Brain microvascular endothelial cell (primary cell): ENCODE data around the gene COA7.

Experiments
- DNase-seq: peaks from one replicate; pipeline ENCODE4 v3.0.0-alpha.2; 2020
- H3K27ac ChIP-seq: fragments of 250-450 bp; sonication (Bioruptor Pico); 2 replicates; pipeline ENCODE4 v1.5.1; 2020; ENCODE audit warnings: mild to moderate bottlenecking, moderate library complexity
- H3K27me3 ChIP-seq: fragments of 250-450 bp; sonication (Bioruptor Pico); replicated peaks from 2 replicates; pipeline ENCODE4 v1.5.1; 2020; ENCODE audit warnings: mild to moderate bottlenecking
- H3K36me3 ChIP-seq: fragments of 250-450 bp; sonication (Bioruptor Pico); replicated peaks from 2 replicates; pipeline ENCODE4 v1.5.1; 2020; ENCODE audit warnings: mild to moderate bottlenecking
- H3K4me3 ChIP-seq: 2 replicates; pipeline ENCODE4 v1.5.1; 2011; ENCODE audit warnings: low read depth, mild to moderate bottlenecking, control low read depth, low read length, moderate library complexity
- in situ Hi-C: cut with HindIII; loops from 2 replicates; pipeline ENCODE4 v1.10.0; 2017; ENCODE audit warnings: low sequenced_read_pairs, low pct_ligation_motif_present
- TF ChIP-seq, protein P1 (sequence below): IDR thresholded peaks from 2 replicates; pipeline ENCODE4 v1.5.1; 2011; ENCODE audit warnings: low read depth, mild to moderate bottlenecking, moderate library complexity, low read length, control low read depth, inconsistent platforms; ENCODE audit errors: missing control alignments

The COA7 gene

DNA sequence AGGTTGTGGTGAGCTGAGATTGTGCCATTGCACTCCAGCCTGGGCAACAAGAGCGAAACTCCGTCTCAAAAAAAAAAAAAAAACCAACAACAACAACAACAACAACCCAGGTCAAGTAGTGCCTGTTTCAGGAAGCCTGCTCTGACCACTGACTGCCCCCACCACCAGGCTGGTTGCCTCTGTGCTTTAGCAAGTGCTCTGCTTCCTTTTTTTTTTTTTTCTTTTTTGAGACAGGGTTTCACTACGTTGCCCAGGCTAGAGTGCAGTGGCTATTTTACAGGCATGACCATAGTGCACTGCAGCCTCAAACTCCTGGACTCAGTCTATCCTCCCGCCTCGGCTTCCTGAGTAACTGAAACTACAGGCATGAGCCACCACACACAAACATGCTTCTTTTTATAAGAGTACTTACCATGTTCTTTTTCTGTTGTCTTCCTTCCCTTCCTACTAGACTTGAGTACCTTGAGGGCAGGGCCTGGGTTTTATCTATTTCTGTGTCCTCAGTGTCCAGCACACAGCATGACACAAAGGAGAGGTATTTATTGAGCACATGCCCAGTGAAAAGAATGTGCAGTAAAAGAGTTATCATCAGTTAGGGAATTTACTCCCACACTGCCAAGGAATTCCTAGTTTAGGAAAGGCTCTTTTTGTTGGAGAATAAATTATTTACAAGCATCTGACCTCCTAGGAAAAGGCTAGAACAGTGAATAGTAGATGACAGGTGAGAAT is 9.9 kb upstream of the COA7 start:
- Histone ChIP-seq H3K4me3 (no peak overlapping the region), H3K27ac (no peak overlapping the region), H3K36me3 (no peaks in the 10 kb centered on the region), H3K27me3 (no peaks in the 10 kb centered on the region)
- TF ChIP-seq, protein P1, sequence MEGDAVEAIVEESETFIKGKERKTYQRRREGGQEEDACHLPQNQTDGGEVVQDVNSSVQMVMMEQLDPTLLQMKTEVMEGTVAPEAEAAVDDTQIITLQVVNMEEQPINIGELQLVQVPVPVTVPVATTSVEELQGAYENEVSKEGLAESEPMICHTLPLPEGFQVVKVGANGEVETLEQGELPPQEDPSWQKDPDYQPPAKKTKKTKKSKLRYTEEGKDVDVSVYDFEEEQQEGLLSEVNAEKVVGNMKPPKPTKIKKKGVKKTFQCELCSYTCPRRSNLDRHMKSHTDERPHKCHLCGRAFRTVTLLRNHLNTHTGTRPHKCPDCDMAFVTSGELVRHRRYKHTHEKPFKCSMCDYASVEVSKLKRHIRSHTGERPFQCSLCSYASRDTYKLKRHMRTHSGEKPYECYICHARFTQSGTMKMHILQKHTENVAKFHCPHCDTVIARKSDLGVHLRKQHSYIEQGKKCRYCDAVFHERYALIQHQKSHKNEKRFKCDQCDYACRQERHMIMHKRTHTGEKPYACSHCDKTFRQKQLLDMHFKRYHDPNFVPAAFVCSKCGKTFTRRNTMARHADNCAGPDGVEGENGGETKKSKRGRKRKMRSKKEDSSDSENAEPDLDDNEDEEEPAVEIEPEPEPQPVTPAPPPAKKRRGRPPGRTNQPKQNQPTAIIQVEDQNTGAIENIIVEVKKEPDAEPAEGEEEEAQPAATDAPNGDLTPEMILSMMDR, result no peak
- peak; percentile 54 for DNase-seq
- in situ Hi-C loops, result no loop called here

DNA sequence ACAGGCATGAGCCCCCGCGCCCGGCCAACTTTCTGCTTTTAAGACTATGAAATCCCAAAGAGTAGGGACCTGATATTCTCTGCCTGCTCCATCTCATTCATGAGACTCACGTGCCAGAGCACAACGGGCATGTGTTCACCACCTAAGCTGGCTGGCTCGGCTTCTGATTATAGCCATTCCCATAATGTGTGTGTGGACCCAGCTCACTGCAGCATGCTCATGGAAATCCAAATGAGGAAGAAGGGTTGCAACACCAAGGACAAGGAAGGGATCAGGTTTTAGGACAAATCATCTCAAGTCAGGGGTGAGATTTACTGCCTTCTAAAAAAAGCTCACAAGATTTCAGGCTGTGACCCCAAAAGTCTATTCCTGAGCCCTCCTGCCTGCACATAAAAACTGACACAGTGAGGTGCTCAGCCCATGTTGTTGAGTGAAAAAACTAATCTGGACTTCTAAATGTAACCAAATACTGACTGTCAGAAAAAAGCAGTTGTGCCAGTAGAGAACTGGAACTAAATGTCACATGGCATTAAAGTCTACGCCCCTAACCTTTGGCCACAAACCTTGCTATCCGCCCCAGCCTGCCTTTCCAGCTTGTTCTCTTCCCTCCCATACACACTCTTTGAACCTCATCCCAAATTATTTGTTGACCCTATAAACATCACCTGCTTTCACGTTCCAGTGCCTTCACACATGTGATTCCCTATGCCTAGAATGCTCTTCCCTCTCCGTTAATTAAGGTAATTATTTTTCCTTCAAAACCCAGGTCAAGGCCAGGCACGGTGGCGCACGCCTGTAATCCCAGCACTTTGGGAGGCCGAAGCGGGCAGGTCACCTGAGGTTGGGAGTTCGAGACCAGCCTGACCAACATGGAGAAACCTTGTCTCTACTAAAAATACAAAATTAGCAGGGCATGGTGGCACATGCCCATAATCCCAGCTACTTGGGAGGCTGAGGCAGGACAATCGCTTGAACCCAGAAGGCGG is 9.1 kb upstream of the COA7 start:
- H3K4me3 ChIP-seq, result no peak overlapping the region
- in situ Hi-C loops, result no loop called here
- no peak overlapping the region for H3K27ac ChIP-seq
- H3K27me3 ChIP-seq, result no peaks in the 10 kb centered on the region
- TF ChIP-seq, protein P1, result no peak
- no peaks in the 10 kb centered on the region for H3K36me3 ChIP-seq
- DNase-seq, result no peak

DNA sequence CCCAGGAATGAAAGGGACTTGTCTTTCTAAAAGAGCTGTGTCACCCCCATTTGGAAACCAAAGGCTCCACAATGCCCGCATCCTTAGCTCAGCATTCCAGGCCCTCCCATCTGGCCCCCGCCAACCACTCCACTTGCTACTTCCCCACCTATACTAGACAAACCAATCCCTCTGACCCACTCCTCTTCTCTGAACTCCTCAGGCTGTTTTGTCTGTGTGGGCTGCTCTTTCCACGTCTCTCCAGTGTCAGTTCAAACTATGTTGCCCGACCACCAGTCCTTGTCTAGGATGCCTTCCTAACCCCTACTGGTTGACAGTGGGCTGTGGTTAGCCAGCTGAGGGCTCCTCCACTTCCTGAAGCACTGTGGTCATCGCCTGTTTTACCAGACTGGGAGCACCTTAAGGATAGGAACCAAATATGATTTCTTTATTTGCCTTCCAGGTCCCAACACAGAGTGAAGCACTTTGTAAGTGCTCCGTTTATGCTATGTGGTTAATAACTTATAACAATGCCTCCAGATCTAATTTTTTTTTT is 8.1 kb upstream of the COA7 start:
- no peaks in the 10 kb centered on the region for H3K27me3 ChIP-seq
- no peaks in the 10 kb centered on the region for H3K36me3 ChIP-seq
- no peak overlapping the region for H3K4me3 ChIP-seq
- DNase-seq, result no peak
- TF ChIP-seq, protein P1, result no peak
- no peak overlapping the region for H3K27ac ChIP-seq
- in situ Hi-C loops, result no loop called here

DNA sequence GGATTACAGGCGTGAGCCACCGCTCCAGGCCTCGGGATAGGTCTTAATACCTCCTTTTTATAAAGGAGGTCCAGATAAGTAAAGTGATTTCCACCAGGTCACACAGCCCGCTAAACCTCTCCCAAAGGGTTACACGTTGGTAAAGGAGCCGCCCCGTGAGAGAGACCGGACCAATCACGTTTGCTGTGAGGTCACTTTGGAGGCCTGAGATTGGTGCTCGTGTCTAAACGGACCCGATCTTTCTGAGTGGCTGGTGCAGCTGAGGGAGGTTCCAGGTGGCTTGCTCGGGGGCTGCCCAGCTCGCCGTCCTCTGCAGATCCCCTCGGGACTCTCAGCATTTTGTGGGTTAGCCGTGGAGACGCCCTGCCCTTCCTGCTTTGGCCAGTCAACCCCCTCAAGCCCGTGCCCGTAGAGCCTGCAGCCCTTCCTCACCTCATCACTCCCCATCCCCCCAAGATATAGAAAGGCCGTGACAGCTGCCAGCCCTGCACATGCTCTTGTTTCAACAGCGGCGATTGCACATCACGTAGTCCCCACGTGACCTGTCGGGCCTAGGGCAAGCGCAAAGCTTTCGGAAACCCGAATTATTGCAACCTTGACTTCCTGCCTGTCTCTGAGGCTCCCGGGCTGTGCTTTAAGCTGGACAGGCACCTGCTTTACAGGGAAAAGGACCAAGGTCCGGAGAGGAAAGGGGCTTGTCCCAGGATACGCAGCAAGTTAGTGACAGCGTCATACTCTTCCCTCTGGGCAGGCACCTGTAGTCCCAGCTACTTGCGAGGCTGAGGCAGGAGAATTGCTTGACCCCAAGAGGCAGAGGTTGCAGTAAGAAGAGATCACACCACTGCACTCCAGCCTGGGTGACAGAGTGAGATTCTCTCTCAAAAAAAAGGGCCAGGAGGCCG is 5.0 kb upstream of the COA7 start:
- in situ Hi-C loops, result no loop called here
- TF ChIP-seq, protein P1, result no peak
- DNase-seq, result peak; percentile 87
- H3K27ac ChIP-seq, result no peak overlapping the region
- no peaks in the 10 kb centered on the region for H3K36me3 ChIP-seq
- no peaks in the 10 kb centered on the region for H3K27me3 ChIP-seq
- H3K4me3 ChIP-seq, result peak overlapping the region; percentile 69

DNA sequence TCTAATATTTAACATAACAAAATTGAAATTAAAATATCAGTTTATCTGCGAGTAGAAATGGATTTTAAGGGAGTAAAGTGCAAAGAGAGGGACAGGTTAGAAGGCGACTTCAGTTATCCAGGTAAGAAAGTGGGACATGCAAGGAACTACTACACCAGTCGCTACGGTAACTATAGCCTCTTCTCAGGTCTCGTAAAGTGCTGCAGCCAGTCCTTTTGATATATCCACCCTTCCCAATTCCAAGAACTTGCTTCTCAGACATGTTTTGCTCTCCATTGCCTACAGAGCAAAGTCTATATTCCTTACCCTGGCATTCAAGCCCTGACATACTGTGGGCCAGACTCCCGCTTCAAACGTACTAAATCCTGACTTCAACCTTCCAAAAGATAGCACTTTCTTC is 2.5 kb downstream of the COA7 start:
- Histone ChIP-seq H3K36me3 (peaks cover 17% of the 10 kb centered on the region), H3K27me3 (no peaks in the 10 kb centered on the region), H3K27ac (no peak overlapping the region), H3K4me3 (no peak overlapping the region)
- in situ Hi-C loops, result no loop called here
- DNase-seq, result no peak
- TF ChIP-seq, protein P1, result no peak
